HCT116 (cell line): ENCODE measurements around the gene CAMK2N2. TPM values are rescaled to one million over a fixed set of nuclear protein-coding genes. Genes with fewer than 3 reads are reported as not detected.

Experiments used
- ATAC-seq: fragments of 200-7000 bp; cut with Tn5 transposase; 2 replicates; pipeline ENCODE4 v1.9.1; 2020; ENCODE audit warnings: mild to moderate bottlenecking, moderate library complexity
- BruUV-seq: library from RNA; stranded (reverse); fragments of 400-500 nt; replicated peaks from 2 replicates; lab custom pipeline; 2021; lab: Mats Ljungman, UMichigan
- CTCF ChIA-PET: fragments of 300-600 bp; sonication (Branson Sonifier 250); formaldehyde crosslinking; loops from one replicate; lab custom pipeline; 2021; ENCODE audit warnings: antibody characterized with exemption; lab: Charles Lee
- POLR2A ChIA-PET: fragments of 300-600, 350-600 bp; sonication (Branson Sonifier 250); formaldehyde crosslinking; loops from one replicate; lab custom pipeline; 2021; ENCODE audit warnings: antibody characterized with exemption; lab: Charles Lee
- RAD21 ChIA-PET, 2 experiments: fragments of 300-600 bp; sonication (Branson Sonifier 250); formaldehyde crosslinking; loops; one replicate each; lab custom pipeline; 2023; ENCODE audit warnings: low total read pairs in 2 of 2; ENCODE audit not compliant: uncharacterized antibody in 2 of 2, unreplicated experiment in 2 of 2, low non-redundant PET in 1 of 2; lab: Charles Lee
- DNase-seq: peaks from one replicate; pipeline ENCODE4 v3.0.0-alpha.2; 2010; ENCODE audit warnings: low read depth, low spot score
- H2AFZ ChIP-seq: fragments of 200-600 bp; shearing (Covaris generic), sonication (generic); 2 replicates; pipeline ENCODE4 v1.6.1; 2017; ENCODE audit warnings: low read depth, mixed run types, mixed read lengths, antibody characterized with exemption, low read length; ENCODE audit not compliant: poor library complexity, severe bottlenecking
- H3K27ac ChIP-seq: 2 replicates; pipeline ENCODE4 v1.5.1; 2012; ENCODE audit warnings: low read depth, low read length
- H3K27me3 ChIP-seq: fragments of 200-600 bp; sonication (generic); 2 replicates; pipeline ENCODE4 v1.6.1; 2016; ENCODE audit warnings: mixed run types, low read length, mixed read lengths; ENCODE audit not compliant: insufficient read depth
- H3K36me3 ChIP-seq, 2 experiments: fragments of 200-500 bp in 1 of 2; fragments of 200-600 bp in 1 of 2; sonication (Bioruptor generic) in 1 of 2; sonication (generic) in 1 of 2; 2 replicates each; pipeline versions ENCODE4 v1.5.1 to v1.6.1; 2014 to 2016; ENCODE audit warnings: low read length in 2 of 2, inconsistent platforms in 1 of 2, mixed read lengths in 1 of 2, mixed run types in 1 of 2; ENCODE audit not compliant: insufficient read depth in 2 of 2, control insufficient read depth in 1 of 2
- H3K4me1 ChIP-seq, 2 experiments: fragments of 200-600 bp in 1 of 2; sonication (generic) in 1 of 2; 2 replicates each; pipeline versions ENCODE4 v1.5.1 to v1.6.1; 2012 to 2017; ENCODE audit warnings: low read length in 2 of 2, inconsistent platforms in 1 of 2, mild to moderate bottlenecking in 1 of 2, mixed read lengths in 1 of 2, mixed run types in 1 of 2, moderate library complexity in 1 of 2; ENCODE audit not compliant: insufficient read depth in 2 of 2, control insufficient read depth in 1 of 2
- H3K4me2 ChIP-seq: fragments of 200-600 bp; sonication (generic); 2 replicates; pipeline ENCODE4 v1.6.1; 2017; ENCODE audit warnings: mixed run types, low read length, mixed read lengths
- H3K4me3 ChIP-seq, 2 experiments: fragments of 200-600 bp in 1 of 2; sonication (generic) in 1 of 2; replicated peaks in 1 of 2; 2 replicates each; pipeline ENCODE4 v1.5.1; 2011 to 2016; ENCODE audit warnings: low read length in 2 of 2, control low read depth in 1 of 2, low read depth in 1 of 2, mild to moderate bottlenecking in 1 of 2, mixed read lengths in 1 of 2, mixed run types in 1 of 2
- H3K79me2 ChIP-seq: fragments of 200-600 bp; sonication (generic); 2 replicates; pipeline ENCODE4 v1.6.1; 2017; ENCODE audit warnings: mild to moderate bottlenecking, mixed run types, low read length, moderate library complexity, mixed read lengths; ENCODE audit not compliant: insufficient read depth
- H3K9ac ChIP-seq: fragments of 200-600 bp; sonication (generic); 2 replicates; pipeline ENCODE4 v1.6.1; 2016; ENCODE audit warnings: low read length, mixed read lengths
- H3K9me2 ChIP-seq: fragments of 200-600 bp; sonication (generic), shearing (Covaris generic); 2 replicates; pipeline ENCODE4 v1.6.1; 2017; ENCODE audit warnings: mixed run types, mild to moderate bottlenecking, moderate library complexity; ENCODE audit not compliant: insufficient read depth
- H3K9me3 ChIP-seq, 2 experiments: fragments of 200-500 bp in 1 of 2; fragments of 200-600 bp in 1 of 2; sonication (Bioruptor generic) in 1 of 2; sonication (generic) in 1 of 2; 2 replicates each; pipeline ENCODE4 v1.6.1; 2014 to 2017; ENCODE audit warnings: low read length in 2 of 2, mixed read lengths in 2 of 2, inconsistent platforms in 1 of 2, low read depth in 1 of 2, mild to moderate bottlenecking in 1 of 2, mixed run types in 1 of 2, moderate library complexity in 1 of 2; ENCODE audit not compliant: control insufficient read depth in 1 of 2, insufficient read depth in 1 of 2
- H4K20me1 ChIP-seq: fragments of 200-600 bp; sonication (generic), shearing (Covaris generic); 2 replicates; pipeline ENCODE4 v1.6.1; 2017; ENCODE audit warnings: mixed run types, mild to moderate bottlenecking, moderate library complexity; ENCODE audit not compliant: insufficient read depth
- CBX3 ChIP-seq: IDR thresholded peaks from 2 replicates; pipeline ENCODE4 v1.6.1; 2012; ENCODE audit warnings: low read depth
- CTCF ChIP-seq, 3 experiments: fragments of 200-600 bp in 1 of 3; sonication (generic) in 1 of 3; IDR thresholded peaks in 2 of 3; conservative IDR thresholded peaks in 1 of 3; 2 replicates each; pipeline ENCODE4 v1.5.1; 2012 to 2017; ENCODE audit warnings: low read depth in 2 of 3, low read length in 2 of 3, antibody characterized with exemption in 1 of 3, borderline replicate concordance in 1 of 3, control low read depth in 1 of 3, mild to moderate bottlenecking in 1 of 3, mixed read lengths in 1 of 3, mixed run types in 1 of 3, moderate library complexity in 1 of 3; ENCODE audit not compliant: insufficient read depth in 1 of 3
- EZH2 ChIP-seq: fragments of 200-600 bp; sonication (generic); IDR thresholded peaks from 2 replicates; pipeline ENCODE4 v1.6.1; 2017; ENCODE audit warnings: antibody characterized with exemption, mixed run types
- EZH2phosphoT487 ChIP-seq: fragments of 200-600 bp; IDR thresholded peaks from 2 replicates; pipeline ENCODE4 v1.6.1; 2018; ENCODE audit warnings: antibody characterized with exemption, borderline replicate concordance
- FOSL1 ChIP-seq: IDR thresholded peaks from 2 replicates; pipeline ENCODE4 v1.6.1; 2012; ENCODE audit warnings: low read depth
- JUND ChIP-seq: IDR thresholded peaks from 2 replicates; pipeline ENCODE4 v1.6.1; 2012
- MAX ChIP-seq: IDR thresholded peaks from 2 replicates; pipeline ENCODE4 v1.6.1; 2012
- POLR2A ChIP-seq: IDR thresholded peaks from 2 replicates; pipeline ENCODE4 v1.7.0; 2011; ENCODE audit warnings: borderline replicate concordance; ENCODE audit not compliant: insufficient read depth, insufficient read length; ENCODE audit errors: extremely low read depth
- POLR2AphosphoS5 ChIP-seq: IDR thresholded peaks from 2 replicates; pipeline ENCODE4 v1.6.1; 2011; ENCODE audit warnings: mild to moderate bottlenecking, low read depth, low read length, moderate library complexity
- REST ChIP-seq: IDR thresholded peaks from 2 replicates; pipeline ENCODE4 v1.6.1; 2012; ENCODE audit warnings: low read depth
- SIN3A ChIP-seq: IDR thresholded peaks from 2 replicates; pipeline ENCODE4 v1.6.1; 2012; ENCODE audit warnings: low read depth
- SP1 ChIP-seq: IDR thresholded peaks from 2 replicates; pipeline ENCODE4 v1.6.1; 2012; ENCODE audit warnings: low read depth
- SRF ChIP-seq: IDR thresholded peaks from 2 replicates; pipeline ENCODE4 v1.6.1; 2012; ENCODE audit warnings: low read depth
- TCF7L2 ChIP-seq: IDR thresholded peaks from 2 replicates; pipeline ENCODE4 v1.7.0; 2011; ENCODE audit warnings: borderline replicate concordance, inconsistent platforms; ENCODE audit not compliant: insufficient read depth, insufficient read length; ENCODE audit errors: extremely low read depth
- YY1 ChIP-seq: IDR thresholded peaks from 2 replicates; pipeline ENCODE4 v1.6.1; 2011; ENCODE audit warnings: low read length, low read depth, moderate library complexity, mild to moderate bottlenecking; ENCODE audit not compliant: insufficient replicate concordance; ENCODE audit errors: extremely low read depth
- ZFX ChIP-seq: fragments of 450-650 bp; IDR thresholded peaks from 2 replicates; pipeline ENCODE4 v1.6.1; 2017
- intact Hi-C: fragments of 100-400 bp; cut with micrococcal nuclease; formaldehyde crosslinking; loops from 2 replicates; pipeline ENCODE4 v1.10.0; 2022
- total RNA-seq: library from RNA; stranded (reverse); gene quantifications from one replicate; pipeline ENCODE4 v1.2.1, GENCODE V29; 2021; ENCODE audit not compliant: unreplicated experiment

The CAMK2N2 gene
- total RNA-seq, 1 experiment from 2014 or later = 5.1 TPM

- ChIA-PET RAD21 (interaction anchor here in 1 of 2 experiments (1.2 kb wide), 1 partner anchor 12 kb away, joined by 3 read pairs; no protein-coding TSS in a partner anchor), CTCF (interaction anchor here (0.9 to 1.8 kb wide), 2 partner anchors 10 to 14 kb away, joined by 3 to 4 read pairs; no protein-coding TSS in a partner anchor), POLR2A (no interaction called here)
- no peaks in the 10 kb centered on the region for H3K27me3 ChIP-seq
- H3K9ac ChIP-seq = no peak overlapping the region
- no peak overlapping the region for H3K4me2 ChIP-seq
- H3K9me3 ChIP-seq = no peaks in the 10 kb centered on the region
- no peak for DNase-seq
- no peak for TF ChIP-seq FOSL1
- TF ChIP-seq CBX3 = no peak
- no peak for TF ChIP-seq SP1
- no peak for TF ChIP-seq EZH2
- no peak overlapping the region for H3K4me3 ChIP-seq
- no peaks in the 10 kb centered on the region for H4K20me1 ChIP-seq
- no peak for ATAC-seq
- peaks cover 3 to 4% of the 10 kb centered on the region in 2 experiments; a peak in 3 of 4 replicates for H3K4me1 ChIP-seq
- H3K79me2 ChIP-seq = no peaks in the 10 kb centered on the region
- no peak overlapping the region for H2AFZ ChIP-seq
- no peaks in the 10 kb centered on the region for H3K9me2 ChIP-seq
- H3K27ac ChIP-seq = no peak overlapping the region
- peaks cover 22 to 23% of the 10 kb centered on the region in 2 experiments; a peak in 3 of 4 replicates for H3K36me3 ChIP-seq
- BruUV-seq = no TSS peak
- intact Hi-C loops = no loop called here
Observed at GRCh38 chr3:184239708-184240107, 21.6 kb downstream of the CAMK2N2 start.

- POLR2A ChIA-PET = no interaction called here
- RAD21 ChIA-PET = no interaction called here
- Histone ChIP-seq H2AFZ (no peak overlapping the region), H3K4me1 (peaks cover 7 to 9% of the 10 kb centered on the region in 2 experiments; a peak in 3 of 4 replicates), H3K4me2 (no peak overlapping the region), H4K20me1 (no peaks in the 10 kb centered on the region), H3K79me2 (no peaks in the 10 kb centered on the region), H3K9me2 (no peaks in the 10 kb centered on the region), H3K36me3 (peaks cover 19% of the 10 kb centered on the region in 2 experiments; a peak in 3 of 4 replicates), H3K9ac (no peak overlapping the region), H3K9me3 (no peaks in the 10 kb centered on the region), H3K27ac (no peak overlapping the region), H3K27me3 (no peaks in the 10 kb centered on the region), H3K4me3 (no peak overlapping the region)
- no peak for TF ChIP-seq POLR2A
- TF ChIP-seq POLR2AphosphoS5 = no peak
- TF ChIP-seq SRF = no peak
- no peak for TF ChIP-seq SIN3A
- TF ChIP-seq EZH2 = no peak
- no peak for TF ChIP-seq MAX
- TF ChIP-seq EZH2phosphoT487 = no peak
- no peak for TF ChIP-seq SP1
- no peak for TF ChIP-seq TCF7L2
- TF ChIP-seq YY1 = no peak
- no peak for TF ChIP-seq CBX3
- no peak for TF ChIP-seq JUND
- no peak for TF ChIP-seq REST
- no peak for TF ChIP-seq ZFX
- no peak for TF ChIP-seq CTCF (IDR thresholded peaks at IDR 0.05 in 2 of 3, conservative IDR thresholded peaks at IDR 0.05 in 1 of 3; ENCODE audit: borderline replicate concordance in 1 of 3, insufficient read depth in 1 of 3, low read depth in 2 of 3, low read length in 2 of 3)
- intact Hi-C loops = no loop called here
- CTCF ChIA-PET = no interaction called here
- no peak for ATAC-seq
- BruUV-seq = no TSS peak
- no peak for DNase-seq
Observed at GRCh38 chr3:184239221-184239620, 22.1 kb downstream of the CAMK2N2 start.
